K562 (cell line): Measurements from ENCODE around the gene ST6GAL1. TPM values are rescaled to one million over a fixed set of nuclear protein-coding genes. Genes with fewer than 3 reads are reported as not detected.

Experiments used
- ELF4 ChIP-seq: fragments of 450-650 bp; formaldehyde crosslinking; IDR thresholded peaks from 2 replicates; pipeline ENCODE4 v1.4.0; 2022; ENCODE audit warnings: missing genetic modification characterization
- ETS2 ChIP-seq: IDR thresholded peaks from 2 replicates; pipeline ENCODE4 v1.6.1; 2016; ENCODE audit warnings: borderline replicate concordance, missing genetic modification characterization, mild to moderate bottlenecking, moderate library complexity, missing compliant biosample characterization; ENCODE audit not compliant: poor library complexity, severe bottlenecking
- GTF2F1 ChIP-seq: IDR thresholded peaks from 2 replicates; pipeline ENCODE4 v1.6.1; 2011; ENCODE audit warnings: low read depth, low read length, improper control_type of control experiment
- MLLT1 ChIP-seq, 2 experiments: fragments of 450-650 bp; IDR thresholded peaks; 2 replicates each; pipeline ENCODE4 v1.6.1; 2016
- NCOR1 ChIP-seq: fragments of 450-650 bp; IDR thresholded peaks from 2 replicates; pipeline ENCODE4 v1.6.1; 2016; ENCODE audit warnings: mild to moderate bottlenecking, moderate library complexity
- NONO ChIP-seq, 2 experiments: fragments of 200-400 bp in 1 of 2; fragments of 450-650 bp in 1 of 2; formaldehyde crosslinking in 1 of 2; IDR thresholded peaks; 2 replicates each; pipeline ENCODE4 v1.6.1; 2017; ENCODE audit warnings: low read depth in 2 of 2, mild to moderate bottlenecking in 2 of 2, moderate library complexity in 2 of 2, low read length in 1 of 2
- PCBP1 ChIP-seq: fragments of 200-400 bp; formaldehyde crosslinking; IDR thresholded peaks from 2 replicates; pipeline ENCODE4 v1.6.1; 2018; ENCODE audit warnings: mild to moderate bottlenecking, low read depth, low read length; ENCODE audit not compliant: poor library complexity, severe bottlenecking
- SOX6 ChIP-seq: fragments of 450-650 bp; IDR thresholded peaks from 2 replicates; pipeline ENCODE4 v1.6.1; 2014; ENCODE audit warnings: mild to moderate bottlenecking
- TCF3 ChIP-seq: sonication (generic); formaldehyde crosslinking; IDR thresholded peaks from 2 replicates; pipeline ENCODE4 v1.4.0; 2020; ENCODE audit warnings: mild to moderate bottlenecking, missing genetic modification reagents
- ZBTB49 ChIP-seq: sonication (generic); formaldehyde crosslinking; IDR thresholded peaks from 2 replicates; pipeline ENCODE4 v1.8.0; 2022; ENCODE audit warnings: missing genetic modification reagents, mild to moderate bottlenecking, borderline replicate concordance
- ZBTB8A ChIP-seq: fragments of 450-650 bp; IDR thresholded peaks from 2 replicates; pipeline ENCODE4 v1.6.1; 2018; ENCODE audit warnings: mild to moderate bottlenecking, moderate library complexity; ENCODE audit not compliant: partially characterized antibody
- ZFPM2 ChIP-seq: fragments of 250-450 bp; sonication (Bioruptor Pico); IDR thresholded peaks from 2 replicates; pipeline ENCODE4 v1.5.1; 2022; ENCODE audit warnings: mild to moderate bottlenecking
- ZKSCAN8 ChIP-seq: fragments of 200-800 bp; sonication (Bioruptor generic); IDR thresholded peaks from 2 replicates; pipeline ENCODE4 v1.6.1; 2016; ENCODE audit warnings: missing genetic modification characterization, missing compliant biosample characterization
- ZNF239 ChIP-seq: fragments of 250-450 bp; sonication (Bioruptor Pico); IDR thresholded peaks from 2 replicates; pipeline ENCODE4 v1.4.0; 2020; ENCODE audit warnings: mild to moderate bottlenecking
- ZNF407 ChIP-seq: fragments of 450-650 bp; IDR thresholded peaks from 2 replicates; pipeline ENCODE4 v1.6.1; 2016; ENCODE audit warnings: low read depth
- ZNF583 ChIP-seq: fragments of 250-450 bp; sonication (Bioruptor Pico); IDR thresholded peaks from 2 replicates; pipeline ENCODE4 v1.4.0; 2020
- polyA plus RNA-seq, 8 experiments: library from polyadenylated mRNA; depleted of rRNA in 4 of 8; stranded (reverse) in 5 of 8; unstranded in 3 of 8; fragments of >200 nt; fragmentation: Nextera tagmentation in 2 of 8; fragmentation: Illumina TruSeq in 1 of 8; extraction: Ambion mirVana in 2 of 8; extraction: Trizol in 1 of 8; gene quantifications; 2 replicates each; pipeline versions ENCODE4 v1.2.1 to v1.2.3, GENCODE V29; 2011 to 2014; ENCODE audit warnings: inconsistent platforms in 1 of 8, missing spikeins in 1 of 8
- total RNA-seq, 7 experiments: library from RNA; depleted of rRNA in 6 of 7; stranded (reverse); fragments of >200 nt in 6 of 7; fragmentation: Illumina TruSeq in 2 of 7; extraction: Trizol in 2 of 7; gene quantifications; 2 replicates each; pipeline versions ENCODE4 v1.2.1 to v1.2.3, GENCODE V29; 2011 to 2021; ENCODE audit warnings: low replicate concordance in 1 of 7

The ST6GAL1 gene
- total and polyA plus RNA-seq, 9 of the 15 experiments (the other 6 are each of a cell fraction or from before 2014, with no cell fraction given), result 31.9 to 145 (median 71.0) TPM

GRCh38 chr3:186909078-186909853 is 21.1 kb upstream of the ST6GAL1 start (continued):
- TF ChIP-seq ZBTB49 (CRISPR knock-in tag), result no peak
- TF ChIP-seq ZBTB8A, result no peak
- no peak for TF ChIP-seq ZNF407
- no peak for TF ChIP-seq ELF4
- TF ChIP-seq GTF2F1, result no peak
- TF ChIP-seq ZFPM2 (CRISPR knock-in tag), result no peak
- TF ChIP-seq ETS2 (tag), result no peak
- TF ChIP-seq MLLT1 (IDR thresholded peaks at IDR 0.05), result no peak
- no peak for TF ChIP-seq ZNF583
- TF ChIP-seq PCBP1, result no peak
- TF ChIP-seq ZNF239 (CRISPR knock-in tag), result no peak
- peak; percentile 79 for TF ChIP-seq TCF3
- peak; percentile 77 for TF ChIP-seq NCOR1
- 0 out of 2 replicates have a peak, but pooled peaks have one; percentile 59 for TF ChIP-seq ZKSCAN8
- TF ChIP-seq SOX6, result peak; percentile 31; the same call in 1 of the 2 replicates
- TF ChIP-seq NONO (IDR thresholded peaks at IDR 0.05; ENCODE audit: low read depth in 2 of 2, low read length in 1 of 2), result no peak
